CD4-positive, alpha-beta T cell treated with Interleukin-12 subunit alpha and Interleukin-12 subunit beta, for 1 hour (primary cell): ENCODE data around the gene RPTOR.
"Not testable (repeated sequence)": the region's sequence is repeated elsewhere in the genome, so short reads cannot be mapped to it uniquely, and the experiment has no call there.

ENCODE experiments used
- DNase-seq: peaks from one replicate; pipeline ENCODE4 v3.0.0-alpha.2; 2020

Gene RPTOR

DNA sequence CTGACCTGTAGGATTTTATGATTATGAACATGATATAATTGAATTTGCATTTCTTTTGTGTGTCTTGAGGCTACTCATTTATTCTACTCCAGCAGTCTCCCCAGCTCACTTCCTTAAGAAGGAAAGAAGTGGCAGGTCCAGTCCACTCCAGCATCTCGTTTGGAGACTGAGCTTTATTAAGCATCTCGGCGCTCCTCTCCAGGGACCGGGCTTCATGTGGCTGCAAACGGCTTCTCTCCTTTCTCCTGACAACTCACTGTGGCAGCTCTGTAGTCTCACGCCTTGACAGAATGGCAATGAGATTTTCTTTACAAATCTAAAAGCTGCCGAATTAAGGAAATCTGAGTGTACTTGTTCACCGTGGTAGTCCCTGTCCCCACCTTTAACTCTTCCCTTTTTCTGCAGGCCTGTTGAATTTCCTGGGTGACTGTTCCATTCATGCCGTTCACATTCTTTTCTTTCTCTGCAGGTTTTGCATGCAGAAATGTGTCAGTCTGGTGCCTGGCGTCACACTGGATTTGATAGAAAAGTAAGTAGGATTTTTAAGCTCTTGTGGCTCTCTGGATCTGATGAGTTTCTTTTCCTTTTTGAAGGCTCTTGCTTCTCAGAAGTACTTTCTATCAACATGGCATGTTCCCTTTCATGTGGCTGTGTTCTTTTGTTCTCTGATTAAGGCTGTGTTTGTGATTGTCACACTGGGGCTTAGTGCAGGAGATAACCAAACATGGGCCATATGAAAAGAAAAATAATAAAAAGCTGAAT, 246.5 kb downstream of the RPTOR start:
- DNase-seq: peak; percentile 41

DNA sequence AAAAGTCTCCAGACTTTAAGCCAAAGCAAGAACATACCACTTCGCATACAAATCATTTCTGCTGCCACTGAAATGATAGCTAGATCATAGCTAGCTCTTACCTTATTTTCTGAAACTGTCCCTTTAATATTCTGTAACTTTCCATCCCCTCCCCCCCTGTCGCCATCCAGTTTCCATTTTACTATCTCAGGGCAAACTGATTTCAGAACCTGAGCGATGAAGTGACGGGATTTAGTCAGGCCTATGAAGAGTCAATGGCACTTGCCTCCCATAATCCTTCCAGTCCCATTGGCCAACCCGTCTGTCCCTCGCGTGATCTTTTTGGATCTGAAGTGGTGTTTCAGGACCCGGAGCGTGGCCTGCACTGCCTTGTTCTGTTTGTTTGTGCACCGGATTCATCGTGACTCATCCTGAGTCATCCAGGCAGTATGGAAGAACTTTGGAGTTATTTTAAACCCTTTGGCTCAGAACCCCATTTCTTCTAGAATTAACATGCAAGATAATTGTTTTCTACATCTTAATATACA, 247.2 kb downstream of the RPTOR start:
- DNase-seq: no peak

DNA sequence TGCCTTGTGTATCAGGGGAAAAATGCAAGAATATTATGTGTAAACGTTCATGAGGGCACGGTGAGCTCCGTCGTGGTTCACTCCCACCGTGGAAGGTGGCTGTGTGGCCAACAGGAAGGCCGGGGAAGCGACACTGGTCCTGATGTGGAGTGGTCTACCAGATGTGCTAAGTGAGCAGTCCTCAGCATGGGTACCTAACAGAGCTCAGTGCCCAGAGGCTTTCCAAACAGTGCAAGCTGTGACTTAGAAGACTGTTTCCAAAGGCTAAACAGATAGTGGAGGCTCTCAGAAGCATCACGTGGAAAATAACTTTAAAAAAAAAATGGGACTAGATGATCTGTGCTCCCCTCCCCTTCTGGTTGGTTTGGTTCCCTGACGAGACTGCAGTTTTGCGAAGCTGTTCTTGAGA, 247.7 kb downstream of the RPTOR start:
- DNase-seq: no peak

DNA sequence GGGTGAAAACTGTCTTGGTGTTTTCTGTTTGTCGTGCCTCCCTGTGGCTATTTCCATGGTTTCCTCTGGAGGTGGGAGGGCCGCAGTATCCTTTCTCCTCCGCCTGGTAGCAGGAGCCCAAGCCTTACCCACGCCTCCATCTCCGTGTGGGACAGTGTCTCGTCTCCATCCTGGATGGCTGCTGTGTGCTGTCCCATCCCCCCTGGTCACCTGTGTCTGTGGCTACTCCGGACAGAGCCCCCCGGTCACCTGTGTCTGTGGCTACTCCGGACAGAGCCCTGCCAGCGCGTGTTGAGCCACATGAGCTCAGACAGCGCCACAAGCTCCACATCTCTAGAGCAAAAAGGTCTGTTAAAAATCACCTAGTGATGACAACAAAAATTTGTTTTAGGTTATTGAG, 248.8 kb downstream of the RPTOR start:
- DNase-seq: no peak

DNA sequence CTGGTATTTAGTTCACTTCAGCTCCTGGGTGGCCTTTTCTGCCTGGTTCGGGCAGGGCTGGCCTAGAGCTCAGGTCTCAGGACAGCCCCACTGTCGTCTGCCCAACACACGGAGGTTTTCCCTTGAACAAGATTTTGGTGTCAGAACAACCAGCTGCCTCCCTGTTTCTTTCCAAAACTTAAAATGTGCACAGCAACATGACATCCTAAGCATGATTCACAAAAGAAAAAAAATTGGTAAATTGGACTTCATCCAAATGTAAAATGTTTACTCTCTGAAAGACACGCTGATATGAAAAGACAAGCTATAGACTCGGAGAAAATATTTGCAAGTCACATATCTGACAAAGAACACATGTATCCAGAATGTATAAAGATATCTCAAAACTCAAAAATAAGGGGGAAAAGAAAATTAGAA, 249.2 kb downstream of the RPTOR start:
- DNase-seq: no peak

DNA sequence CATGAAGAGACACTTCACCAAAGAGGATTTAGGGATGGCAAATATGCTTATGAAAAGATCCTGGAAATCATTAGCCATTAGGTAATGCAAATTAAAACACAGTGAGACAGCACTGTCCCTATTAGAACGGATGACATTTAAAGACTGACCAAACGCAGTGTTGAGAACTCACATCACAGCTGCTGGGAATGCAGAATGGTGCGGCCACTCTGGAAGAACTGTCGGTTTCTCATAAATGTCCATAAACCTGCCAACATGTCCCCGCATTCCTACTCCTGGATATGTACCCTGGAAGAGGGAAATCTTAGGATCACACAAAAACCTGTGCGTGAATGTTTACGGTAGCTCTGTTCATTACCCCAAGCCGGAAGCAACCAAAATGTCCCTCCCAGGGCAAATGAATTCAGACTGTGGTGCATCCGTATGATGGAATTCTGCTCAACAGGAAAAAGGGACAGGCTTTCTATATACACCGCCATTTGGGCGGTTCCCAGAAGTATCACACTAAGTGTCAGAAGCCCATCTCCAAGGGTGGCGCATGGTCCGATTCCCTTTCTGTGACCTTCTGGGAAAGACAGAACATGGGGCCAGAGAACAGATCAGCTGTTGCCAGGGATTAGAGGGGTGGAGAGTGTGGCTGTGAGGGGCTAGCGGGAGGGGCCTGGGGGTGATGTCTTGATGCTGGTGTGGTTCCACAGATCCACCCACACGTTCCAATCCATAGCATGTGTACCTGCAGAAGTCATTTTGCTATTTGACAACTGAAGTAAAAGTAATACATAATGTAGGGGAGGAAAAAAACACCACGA, 249.8 kb downstream of the RPTOR start:
- DNase-seq: no peak

DNA sequence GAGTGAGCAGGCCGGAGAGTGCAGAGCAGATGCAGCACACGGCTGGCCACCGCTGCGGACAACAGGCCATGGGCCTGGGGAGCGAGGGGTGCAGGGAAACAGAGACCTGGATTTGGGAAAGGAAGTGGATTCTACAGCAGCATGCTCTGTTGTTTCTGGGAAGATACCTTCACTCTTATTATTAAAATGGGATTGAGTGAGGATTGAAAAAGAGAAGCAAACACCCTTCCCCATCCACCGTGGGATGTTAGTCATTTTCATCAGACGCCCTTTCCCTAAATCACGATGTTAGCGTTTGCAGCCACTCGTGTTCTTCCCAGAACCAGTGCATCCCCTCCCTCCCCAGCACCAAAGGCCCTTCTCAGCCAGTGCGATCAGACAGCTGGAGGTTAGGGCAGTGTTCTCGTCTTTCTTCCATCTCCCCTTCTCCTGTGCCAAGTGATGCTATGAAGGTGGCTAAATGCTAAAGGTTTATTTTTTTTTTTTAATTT, 250.5 kb downstream of the RPTOR start:
- DNase-seq: no peak

DNA sequence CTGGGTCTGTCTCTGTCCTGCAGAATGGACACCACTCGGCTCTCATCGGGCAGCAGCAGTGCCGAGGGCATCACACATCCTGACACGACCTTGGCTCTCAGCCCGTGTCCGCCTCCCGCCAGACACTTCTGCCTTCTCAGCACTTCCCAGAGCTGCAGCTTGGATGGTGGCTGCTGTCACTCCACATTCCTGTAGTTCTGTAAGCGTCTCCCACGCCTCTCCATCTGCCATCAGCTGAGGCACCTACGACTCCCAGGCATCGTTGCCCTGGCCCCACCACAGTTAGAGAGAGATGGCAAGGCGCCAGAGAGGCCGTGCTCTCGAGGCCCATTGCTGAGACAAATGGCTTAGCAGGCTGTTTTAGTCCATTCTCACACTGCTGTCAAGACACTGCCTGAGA, 251.1 kb downstream of the RPTOR start:
- no peak for DNase-seq

DNA sequence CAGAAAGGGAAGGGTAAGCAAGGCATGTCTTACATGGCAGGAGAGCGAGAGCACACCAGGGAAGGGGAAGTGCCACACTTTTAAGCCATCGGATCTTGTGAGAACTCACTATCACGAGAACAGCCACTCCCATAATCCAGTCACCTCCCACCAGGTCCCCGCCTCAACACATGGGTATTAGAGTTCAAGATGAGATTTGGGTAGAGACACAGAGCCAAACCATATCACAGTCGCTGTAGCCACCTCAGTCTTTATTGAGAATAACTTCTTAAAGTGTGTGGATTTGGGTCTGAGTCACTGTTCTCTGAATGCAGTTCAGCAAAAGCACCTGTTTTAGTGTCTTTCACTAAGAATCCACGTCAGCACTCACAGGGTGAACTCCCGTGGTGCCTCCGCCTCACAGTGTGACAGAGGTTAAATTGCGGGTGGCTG, 251.8 kb downstream of the RPTOR start:
- DNase-seq: no peak

DNA sequence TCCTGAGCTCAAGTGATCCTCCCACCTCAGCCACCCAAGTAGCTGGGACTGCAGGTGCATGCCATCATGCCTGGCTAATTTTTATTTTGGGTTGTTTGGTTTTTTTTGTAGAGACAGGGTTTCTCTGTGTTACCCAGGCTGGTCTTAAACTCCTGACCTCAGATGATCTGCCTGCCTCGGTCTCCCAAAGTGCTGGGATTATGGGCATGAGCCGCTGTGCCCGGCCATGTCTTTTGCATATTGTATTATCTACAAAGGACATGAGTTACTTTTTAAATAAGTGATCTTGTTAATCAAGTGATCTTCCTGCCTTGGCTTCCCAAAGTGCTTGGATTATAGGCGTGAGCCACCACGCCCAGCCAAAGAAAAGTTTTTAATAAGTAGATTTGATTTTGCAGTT, 252.6 kb downstream of the RPTOR start:
- DNase-seq: not testable (repeated sequence)

DNA sequence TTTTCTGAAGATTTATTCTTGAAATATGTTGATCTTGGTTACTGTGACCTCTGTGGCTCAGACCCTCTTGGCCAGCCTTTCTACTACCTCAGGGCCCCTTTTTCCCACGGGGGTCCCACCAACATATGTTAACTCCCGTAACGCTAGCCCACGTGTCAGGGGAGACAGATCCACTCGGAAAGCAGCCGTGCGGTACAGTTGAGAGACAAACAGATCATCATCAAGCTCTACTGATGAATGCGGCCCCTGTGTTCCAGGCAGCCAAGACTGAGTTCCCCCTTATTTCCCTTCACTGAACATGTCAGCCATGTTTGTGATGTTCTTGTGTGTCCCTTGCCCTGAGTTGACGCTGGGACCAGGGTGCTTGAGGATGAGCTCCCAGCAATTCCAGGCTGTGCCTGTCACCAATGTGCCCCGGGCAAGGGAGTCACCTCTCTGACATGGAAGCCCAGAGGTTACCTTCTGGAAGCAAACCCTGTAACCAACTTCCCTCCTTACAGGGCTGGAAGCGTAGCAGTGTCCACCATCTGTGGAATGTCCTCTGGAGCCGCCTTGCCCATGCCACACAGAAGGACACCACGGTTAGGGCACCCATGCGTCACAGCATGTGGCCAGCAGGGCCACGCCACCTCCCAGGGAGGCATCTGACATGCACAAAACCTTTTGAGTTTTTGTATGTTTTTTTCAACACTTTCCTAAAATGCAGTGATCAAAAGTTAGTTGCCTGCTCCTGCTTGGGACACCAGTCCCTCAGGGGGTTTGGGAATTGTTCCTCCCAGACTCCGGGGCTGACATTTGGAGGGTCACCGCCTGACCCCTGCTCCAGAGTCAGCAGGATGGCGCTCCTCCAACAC, 253.3 kb downstream of the RPTOR start:
- DNase-seq: no peak

DNA sequence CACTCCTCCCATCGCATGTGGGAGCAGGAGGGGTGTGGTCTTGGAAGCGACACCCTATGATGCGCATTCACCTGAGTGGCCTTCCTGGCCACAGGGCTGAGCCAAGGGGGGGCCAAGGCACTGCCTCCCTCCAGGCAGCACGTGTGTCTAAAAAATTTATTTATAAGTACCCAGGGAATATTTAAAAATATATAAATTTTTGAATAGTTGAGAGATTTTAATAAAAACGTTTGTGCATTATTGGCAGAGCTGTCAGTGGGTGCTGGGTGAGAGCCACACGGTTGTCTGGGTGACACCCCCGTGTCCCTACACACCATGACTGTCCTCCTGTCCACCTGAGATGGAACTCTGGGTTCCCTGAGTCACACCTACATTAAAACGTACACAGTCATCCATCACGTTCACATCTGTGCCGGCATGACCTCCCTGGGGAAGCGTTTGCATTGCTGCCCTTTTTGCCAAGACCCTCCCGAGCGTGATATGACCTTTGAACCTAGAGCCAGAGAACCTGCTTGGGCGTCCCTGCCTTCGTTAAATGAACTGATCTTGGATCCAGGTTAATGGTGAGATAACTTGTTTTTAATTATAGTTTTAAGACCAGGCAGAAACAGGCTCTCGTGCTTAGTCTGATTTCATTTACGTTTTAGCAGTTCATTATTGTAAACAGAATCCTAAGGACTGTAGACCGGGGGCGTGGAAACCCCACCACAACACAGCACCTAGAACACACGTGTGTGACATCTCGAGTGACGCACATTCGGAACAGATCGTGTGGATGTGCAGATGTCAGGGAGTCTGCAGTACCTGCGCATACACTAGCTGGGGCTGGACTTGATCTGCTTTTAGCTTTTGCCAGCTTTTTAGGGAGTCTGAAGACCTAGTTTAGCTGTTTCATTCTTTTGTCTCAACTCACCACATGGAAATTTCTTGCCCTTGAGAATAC, 254.2 kb downstream of the RPTOR start:
- no peak for DNase-seq

DNA sequence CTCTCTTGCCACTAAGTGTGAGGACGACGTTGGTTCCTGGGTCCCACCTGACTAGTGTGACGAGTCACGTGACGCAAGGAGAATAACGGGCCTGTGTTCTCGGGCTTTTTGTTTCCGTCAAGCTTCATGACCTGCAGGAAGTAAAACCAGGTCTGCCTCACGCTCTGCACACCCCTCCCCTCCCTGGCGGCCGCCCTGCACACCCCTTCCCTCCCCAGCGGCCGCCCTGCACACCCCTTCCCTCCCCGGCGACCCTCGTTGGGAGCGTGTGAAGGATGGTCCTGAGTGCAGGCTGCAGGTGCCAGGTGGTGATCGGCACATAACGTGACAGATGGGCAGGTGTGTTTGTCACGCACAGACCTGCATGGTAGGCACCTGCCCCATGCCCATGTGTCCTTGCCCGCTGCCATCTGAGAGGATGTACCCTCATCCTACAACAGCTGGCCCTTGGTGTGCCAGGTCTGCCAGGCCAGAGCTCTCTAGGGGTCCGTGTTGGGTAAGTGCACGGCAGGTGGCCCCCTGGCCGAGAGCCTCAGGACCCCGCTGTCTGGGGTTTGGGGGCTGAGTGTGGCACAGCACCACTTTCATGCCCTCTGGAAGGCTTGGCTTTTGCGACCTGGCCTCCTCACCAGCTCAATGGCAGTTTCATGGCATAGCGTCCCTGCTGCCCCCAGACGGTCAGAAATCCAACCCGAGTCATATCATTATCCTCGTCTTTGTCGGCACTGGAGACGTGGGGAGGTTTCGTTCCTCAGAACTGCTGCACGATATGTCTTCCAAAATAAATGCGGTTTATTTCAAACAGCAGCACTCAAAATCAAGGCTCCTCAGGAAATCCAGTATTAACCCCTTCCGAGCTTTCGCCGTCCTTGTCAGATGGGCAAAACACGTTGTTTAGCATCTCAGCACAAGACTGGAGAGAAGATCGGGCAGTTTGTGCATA, 255.2 kb downstream of the RPTOR start:
- DNase-seq: no peak

DNA sequence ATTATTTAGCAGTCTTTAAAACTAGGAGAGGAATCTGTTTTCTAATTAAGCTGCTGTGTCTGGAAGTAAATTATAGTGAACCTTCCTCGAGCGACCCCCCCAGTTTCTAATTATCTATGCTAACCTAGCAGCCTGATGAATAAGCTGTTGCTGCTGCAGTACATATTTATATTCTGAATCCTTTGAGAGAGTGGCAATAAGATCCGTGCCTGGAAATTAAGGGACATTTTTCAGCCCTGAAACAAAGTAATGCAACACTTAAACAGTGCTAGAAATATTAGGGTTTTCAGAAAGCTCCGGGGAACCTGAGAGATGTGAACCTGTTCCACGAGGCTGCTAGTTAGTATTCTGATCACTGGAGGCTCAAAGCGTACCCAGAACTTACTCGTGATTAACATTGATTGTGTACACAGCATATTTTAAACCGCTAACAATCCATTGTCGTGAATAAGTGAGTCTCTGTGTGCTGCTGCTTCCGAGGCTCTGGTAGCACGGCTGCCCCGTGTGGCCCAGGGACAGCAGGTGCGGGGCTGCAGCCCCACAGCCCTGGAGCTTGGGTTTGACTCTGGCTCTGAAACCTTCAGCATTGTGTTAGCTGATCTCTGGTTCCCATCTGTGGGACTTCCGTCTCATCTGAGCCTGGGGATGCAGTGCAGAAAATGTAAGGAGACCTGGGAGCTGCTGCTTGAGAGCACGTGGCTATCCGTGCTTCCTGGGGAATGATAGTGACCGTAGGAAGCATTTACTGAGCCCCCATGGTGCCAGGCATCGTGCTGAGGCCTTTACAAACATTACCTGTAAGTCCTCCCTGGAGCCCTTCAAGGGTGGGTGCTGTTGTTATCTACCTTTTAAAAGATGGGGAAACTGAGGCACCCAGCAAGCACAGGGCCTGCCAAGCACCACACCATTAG, 256.1 kb downstream of the RPTOR start:
- no peak for DNase-seq

DNA sequence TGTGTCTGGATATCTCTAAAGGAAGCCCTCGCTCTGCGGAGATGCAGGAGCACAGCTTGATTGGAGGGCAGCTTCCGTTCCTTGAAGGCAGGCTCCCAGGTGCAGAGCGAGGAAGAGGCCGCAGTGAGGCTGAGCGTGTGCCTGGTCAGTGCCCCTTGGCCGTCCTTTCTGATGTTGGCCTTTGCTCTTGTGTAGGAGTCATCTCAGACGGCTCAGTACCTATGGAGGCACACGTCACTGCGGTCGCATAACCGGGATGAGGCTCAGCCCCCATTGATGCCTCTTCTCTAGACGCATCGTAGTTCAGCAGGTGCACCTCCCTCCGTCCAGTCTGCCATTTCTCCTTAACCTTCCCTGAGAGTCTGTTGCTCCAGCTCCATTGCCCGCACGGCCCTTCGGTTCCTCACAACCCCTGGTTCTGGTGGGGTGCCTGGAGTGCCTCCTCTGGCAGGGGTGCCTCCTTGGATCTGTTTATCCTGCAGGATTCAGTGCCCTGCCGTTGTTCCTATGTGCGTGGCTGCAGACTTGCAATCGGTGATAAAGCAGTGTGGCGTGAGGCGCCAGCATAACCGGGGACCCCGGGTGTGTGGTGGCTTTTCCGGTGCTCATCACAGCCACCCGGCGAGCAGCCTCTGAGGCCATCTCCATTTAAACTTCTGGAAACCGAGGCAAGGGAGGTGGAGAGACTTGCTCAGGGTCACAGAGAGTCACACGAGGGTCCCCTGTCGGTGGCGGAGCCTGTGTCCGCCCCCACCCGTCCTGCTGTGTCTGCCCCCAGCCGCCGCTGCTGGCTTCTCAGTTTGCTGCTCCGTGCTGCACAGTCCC, 258.2 kb downstream of the RPTOR start:
- DNase-seq: no peak

DNA sequence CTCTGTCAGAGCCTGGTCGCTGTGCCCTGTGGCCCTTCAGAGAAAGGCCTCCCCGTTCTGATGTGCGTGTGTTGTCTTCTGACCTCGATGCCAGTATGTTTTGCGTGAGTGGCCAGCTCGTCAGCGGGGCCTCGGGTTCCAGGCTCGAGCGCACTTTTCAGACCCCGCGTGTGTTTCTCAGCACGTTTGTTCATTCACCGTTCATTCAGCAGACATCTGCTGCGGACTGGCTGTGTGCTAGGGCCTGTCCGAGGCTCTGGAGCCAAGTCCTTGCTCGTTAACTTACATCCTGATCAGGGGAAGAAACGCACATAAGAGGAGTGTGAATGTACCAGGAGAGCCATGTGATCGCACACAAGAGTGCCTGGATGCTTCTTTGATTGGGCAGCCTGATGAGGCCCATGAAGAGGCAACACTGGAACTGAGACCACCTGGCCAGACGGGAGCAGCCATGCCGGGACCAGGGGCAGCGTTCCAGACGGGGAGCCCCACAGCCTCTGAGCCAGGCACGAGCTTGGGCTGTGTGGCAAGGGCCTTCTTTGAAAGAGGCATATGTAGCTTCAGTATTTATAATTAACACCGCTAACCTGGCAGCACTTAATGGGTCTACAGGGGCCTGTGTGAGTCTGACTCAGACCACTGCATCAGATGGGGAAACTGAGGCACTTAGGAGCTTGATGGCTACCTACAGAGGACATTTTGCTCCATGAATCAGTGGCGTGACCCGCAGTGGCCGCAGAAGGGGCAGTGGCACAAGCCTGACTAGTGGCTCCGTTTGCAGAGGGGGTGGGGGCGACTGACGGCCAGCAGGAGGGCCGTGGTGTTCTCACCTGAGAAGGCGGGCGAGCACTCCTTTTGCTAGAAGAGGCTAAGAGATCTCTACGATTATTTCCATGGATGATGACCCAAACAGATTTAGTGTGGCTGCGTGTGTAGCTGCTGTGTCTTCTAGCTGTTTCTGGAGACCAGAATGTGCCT, 259.1 kb downstream of the RPTOR start:
- no peak for DNase-seq

DNA sequence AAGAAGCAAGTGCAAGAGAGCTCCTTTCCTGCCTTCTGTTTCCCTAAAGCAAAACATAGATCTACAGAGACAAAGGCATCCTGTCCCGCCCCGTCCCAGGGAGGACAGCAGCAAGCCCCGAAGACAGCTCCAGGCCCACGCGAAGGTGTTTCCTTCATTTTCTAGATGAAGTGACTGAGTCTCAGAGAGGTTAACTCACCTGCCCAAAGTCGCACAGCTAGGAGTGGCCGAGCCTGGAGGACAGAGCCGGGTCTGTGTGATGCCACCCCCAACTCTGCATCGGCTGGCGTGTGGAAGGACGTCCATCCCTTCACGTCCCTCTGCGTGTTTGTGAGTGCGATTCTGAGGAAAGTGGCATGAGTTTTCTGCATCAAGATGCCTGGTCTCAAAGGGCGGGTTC, 259.8 kb downstream of the RPTOR start:
- no peak for DNase-seq
